Posterior cingulate gyrus (tissue), 11 donors: ENCODE measurements around the gene KCNT2.
"Not testable (repeated sequence)": the region's sequence is repeated elsewhere in the genome, so short reads cannot be mapped to it uniquely, and the experiment has no call there.

Source experiments
- DNase-seq, 10 donors: peaks; one replicate each; pipeline versions ENCODE4 v3.0.0 to v3.0.0-alpha.2; 2020 to 2021; ENCODE audit warnings: mixed read lengths in 3 of 10
- intact Hi-C: fragments of 100-400 bp; cut with DNase I; formaldehyde crosslinking; loops from one replicate; pipeline ENCODE4 v1.15.1; 2023

Gene KCNT2

GRCh38 chr1:196522574-196523345 lies 85.5 kb downstream of the KCNT2 start:
- DNase-seq, intact Hi-C loops: not testable (repeated sequence)

- no peak for DNase-seq
- intact Hi-C loops = no loop called here
Observed at GRCh38 chr1:196517193-196517592, 91.0 kb downstream of the KCNT2 start.

GRCh38 chr1:196516373-196516772 lies 91.9 kb downstream of the KCNT2 start:
- no peak for DNase-seq
- intact Hi-C loops = no loop called here

DNA sequence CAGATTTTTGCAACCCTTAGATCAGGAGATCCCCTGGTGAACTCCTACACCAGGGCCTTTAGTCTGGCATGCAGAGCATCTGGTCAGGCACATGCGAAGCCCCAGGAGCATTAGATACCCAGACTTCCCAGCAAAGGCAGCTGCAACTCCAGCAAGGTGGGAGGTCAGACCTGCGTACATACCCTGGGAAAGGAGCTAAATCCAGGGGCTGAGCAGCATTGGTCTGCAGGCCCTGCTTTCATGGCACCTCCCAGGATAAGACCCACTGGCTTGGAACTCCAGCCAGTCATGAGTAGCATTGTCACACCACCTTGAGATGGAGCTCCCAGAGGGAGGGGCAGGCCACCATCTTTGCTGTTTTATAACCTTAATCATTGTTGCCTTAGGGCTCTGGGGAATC lies 92.3 kb downstream of the KCNT2 start:
- intact Hi-C loops = no loop called here
- no peak for DNase-seq

DNA sequence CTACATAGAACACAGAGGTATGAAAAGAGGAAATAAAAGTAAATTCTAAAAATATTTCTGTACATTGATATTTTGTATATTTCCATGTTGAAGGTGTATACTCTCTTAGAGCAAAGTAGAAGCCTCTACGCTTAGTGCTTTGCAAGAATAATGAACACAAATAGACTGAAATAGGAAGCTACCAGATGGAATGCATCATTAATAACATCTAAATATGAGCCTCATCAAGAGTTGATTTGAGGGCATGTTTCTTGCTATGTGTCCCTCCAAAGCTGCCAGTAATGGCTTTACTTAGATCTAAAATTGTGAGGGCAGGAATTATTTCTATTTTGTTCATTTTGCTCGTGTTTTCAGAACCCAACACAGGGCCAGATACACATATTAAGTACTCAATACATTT lies 94.4 kb downstream of the KCNT2 start:
- DNase-seq = no peak
- intact Hi-C loops = no loop called here

DNA sequence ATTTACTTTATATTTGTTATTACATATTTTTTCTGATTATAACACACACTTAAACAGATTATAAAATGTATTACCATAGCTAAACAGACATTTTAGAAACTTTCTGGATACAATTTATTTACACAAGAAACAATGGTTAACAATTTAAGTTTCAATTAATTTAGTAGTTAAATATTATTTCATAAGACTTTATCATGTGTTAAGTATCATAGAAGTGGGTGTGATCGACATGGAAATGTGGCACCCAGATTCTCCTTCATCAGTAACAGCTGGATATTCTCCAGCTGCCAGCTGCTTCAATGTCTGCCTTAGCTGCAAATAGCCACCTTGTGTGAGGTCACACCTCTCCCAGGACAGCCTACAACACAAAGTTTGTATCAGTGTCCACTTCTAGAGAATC lies 97.8 kb downstream of the KCNT2 start:
- no peak for DNase-seq
- intact Hi-C loops = no loop called here

DNA sequence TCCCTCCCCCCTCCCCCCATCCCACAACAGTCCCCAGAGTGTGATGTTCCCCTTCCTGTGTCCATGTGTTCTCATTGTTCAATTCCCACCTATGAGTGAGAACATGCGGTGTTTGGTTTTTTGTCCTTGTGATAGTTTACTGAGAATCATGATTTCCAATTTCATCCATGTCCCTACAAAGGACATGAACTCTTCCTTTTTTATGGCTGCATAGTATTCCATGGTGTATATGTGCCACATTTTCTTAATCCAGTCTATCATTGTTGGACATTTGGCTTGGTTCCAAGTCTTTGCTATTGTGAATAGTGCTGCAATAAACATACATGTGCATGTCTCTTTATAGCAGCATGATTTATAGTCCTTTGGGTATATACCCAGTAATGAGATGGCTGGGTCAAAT lies 104.0 kb downstream of the KCNT2 start:
- DNase-seq, intact Hi-C loops: not testable (repeated sequence)

GRCh38 chr1:196502437-196502836 lies 105.8 kb downstream of the KCNT2 start:
- no peak for DNase-seq
- intact Hi-C loops = no loop called here

- peak in 1 of 10 donors; percentile 53 for DNase-seq
- intact Hi-C loops = no loop called here
Observed at GRCh38 chr1:196501760-196502428, 106.3 kb downstream of the KCNT2 start.

DNA sequence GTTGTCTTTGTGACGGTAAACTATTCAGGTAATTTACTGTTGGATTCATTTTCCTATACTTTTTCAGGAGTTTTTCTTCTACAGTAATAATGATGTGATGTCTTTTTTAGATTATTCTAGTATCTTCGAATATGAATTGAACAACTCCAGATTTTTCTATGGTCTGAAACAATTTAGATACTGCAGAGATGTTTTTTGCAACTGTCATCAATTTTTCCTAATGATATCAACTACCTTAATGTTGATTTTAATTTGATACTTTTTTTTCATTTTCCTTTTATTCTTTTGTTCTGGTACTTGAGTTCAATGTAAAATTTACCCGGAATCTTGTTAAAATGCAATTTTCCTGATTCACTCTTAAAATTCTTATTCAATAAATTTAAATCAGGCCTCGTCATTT lies 110.4 kb downstream of the KCNT2 start:
- intact Hi-C loops = no loop called here
- no peak for DNase-seq

DNA sequence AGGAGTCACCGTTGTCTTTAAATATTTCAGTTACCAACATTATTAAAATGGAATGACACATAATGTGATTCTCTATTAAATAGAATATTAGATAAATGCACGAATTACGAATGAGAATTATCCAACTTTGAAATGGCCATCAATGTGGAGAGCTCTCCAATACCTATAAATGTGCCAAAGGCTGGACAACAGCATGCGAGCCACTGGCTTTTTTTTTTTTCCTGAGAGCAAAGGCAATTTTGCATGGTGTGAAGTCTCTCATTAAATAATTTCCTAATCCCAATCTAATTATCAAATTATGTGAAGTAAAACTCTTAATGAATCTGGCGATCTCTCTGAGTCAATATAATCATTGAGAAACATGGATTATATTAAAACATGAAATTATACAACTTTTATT lies 113.5 kb downstream of the KCNT2 start:
- intact Hi-C loops = no loop called here
- no peak for DNase-seq

- intact Hi-C loops = no loop called here
- DNase-seq = no peak
Observed at GRCh38 chr1:196493881-196494280, 114.4 kb downstream of the KCNT2 start.

- intact Hi-C loops = no loop called here
- DNase-seq = no peak
Observed at GRCh38 chr1:196488579-196488978, 119.7 kb downstream of the KCNT2 start.

DNA sequence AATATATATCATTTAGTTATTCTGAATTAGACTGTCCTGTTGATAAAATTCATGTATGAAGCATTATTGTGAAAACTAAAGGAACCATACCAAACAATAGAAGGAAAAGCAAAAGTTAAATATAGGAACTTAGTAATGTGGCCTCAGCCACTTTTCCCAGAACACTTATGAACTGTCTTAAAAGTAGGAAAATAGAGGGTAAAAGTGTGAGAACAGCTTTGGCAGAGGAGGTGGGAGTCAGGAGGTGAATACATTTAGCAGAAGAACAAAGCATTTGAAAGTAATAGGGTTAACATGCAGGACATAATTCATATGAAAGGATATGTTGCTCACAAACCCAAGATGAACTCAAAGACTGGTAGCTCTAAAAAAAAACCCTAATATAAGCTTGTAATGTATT lies 121.9 kb downstream of the KCNT2 start:
- intact Hi-C loops = no loop called here
- no peak for DNase-seq

DNA sequence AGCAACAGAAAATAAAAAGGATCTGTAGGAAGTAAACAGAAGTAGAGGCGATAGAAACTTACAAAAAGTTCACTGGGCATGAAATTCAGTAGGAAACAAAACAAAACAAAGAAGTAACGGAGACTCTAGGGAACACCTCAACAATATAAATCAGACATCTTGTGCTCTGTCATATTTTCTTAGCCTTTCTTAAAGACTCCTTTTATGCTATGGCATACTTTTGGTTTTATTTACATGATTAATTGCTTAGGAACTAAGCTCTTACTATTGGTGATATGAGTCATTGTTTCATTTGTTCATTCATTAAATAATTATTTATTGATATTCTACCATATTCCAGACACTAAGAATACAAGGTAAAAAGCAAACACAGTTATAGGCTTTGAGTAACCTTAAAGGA lies 126.6 kb downstream of the KCNT2 start:
- DNase-seq = no peak
- intact Hi-C loops = no loop called here

- intact Hi-C loops = no loop called here
- DNase-seq = peak in 1 of 10 donors; percentile 30
Observed at GRCh38 chr1:196477262-196477661, 131.0 kb downstream of the KCNT2 start.

DNA sequence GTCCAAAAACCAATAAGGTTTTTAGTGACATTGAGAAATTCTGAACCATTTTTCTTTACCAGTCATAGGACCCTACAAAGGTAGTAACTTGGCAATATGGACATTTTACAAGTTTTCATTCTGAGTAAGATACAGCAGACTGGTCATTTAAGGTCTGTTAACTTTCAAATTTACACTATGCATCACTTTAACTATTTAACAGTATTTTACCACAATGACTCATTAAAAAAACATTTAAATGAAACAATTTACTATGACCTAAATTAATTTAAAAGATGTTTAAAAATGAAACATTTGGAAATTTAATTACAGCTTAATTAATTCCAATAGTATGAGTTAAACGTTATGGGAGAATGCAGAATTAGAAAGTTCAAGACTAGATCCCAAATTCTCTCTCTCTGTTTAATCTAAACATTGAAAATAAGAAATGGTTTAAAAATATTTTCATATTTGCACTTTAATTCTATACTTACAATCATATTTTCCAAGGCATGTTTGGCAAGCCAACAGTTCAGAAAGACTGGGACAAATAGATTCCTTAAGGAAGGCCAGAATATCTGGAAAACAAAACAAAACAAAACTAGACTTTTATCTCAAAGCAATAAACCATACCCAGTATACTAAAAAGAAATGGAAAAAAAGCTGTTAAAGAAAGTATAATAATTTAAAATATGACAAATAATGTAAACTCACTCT lies 140.9 kb downstream of the KCNT2 start:
- no peak for DNase-seq
- intact Hi-C loops = no loop called here

GRCh38 chr1:196466654-196467053 lies 141.6 kb downstream of the KCNT2 start:
- DNase-seq = no peak
- intact Hi-C loops = no loop called here

DNA sequence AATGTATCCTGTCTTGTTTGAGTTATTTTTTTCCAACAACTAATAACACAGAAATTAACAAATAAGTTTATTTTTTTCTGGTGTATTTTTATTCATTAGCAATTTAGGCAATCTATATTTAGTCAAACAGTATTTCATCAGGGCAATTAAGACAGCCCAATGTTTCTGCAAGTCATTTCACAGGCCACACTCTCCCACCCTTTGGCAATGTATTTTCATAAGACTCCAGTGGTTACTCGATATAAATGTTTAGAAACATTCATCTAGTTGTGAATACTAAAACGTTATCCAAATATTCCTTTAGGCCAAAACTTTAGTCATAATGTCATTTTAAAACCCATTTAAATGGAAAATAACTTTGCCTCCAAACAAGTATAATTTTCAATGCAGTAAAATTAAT lies 142.1 kb downstream of the KCNT2 start:
- intact Hi-C loops = no loop called here
- DNase-seq = no peak

GRCh38 chr1:196464480-196464941 lies 143.7 kb downstream of the KCNT2 start:
- intact Hi-C loops = no loop called here
- DNase-seq = no peak

DNA sequence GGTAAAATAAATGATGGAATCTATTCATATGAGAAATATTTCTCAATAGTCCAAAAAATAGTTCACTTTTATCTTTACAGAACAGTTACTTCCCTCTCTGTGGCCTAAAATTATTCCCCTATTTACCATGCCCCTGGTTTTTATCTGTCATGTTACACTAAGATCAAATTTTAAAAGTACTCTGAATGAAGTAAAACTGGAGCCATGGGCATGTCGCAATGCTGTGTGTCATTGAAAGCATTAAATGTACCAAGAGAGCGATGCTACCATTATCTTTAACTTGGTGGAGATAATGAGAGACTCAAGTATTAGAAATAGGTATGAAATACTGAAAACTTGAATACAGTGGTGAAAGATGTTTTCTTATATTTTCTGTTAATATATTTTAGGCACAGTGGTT lies 146.2 kb downstream of the KCNT2 start:
- intact Hi-C loops = no loop called here
- DNase-seq = no peak

GRCh38 chr1:196461521-196461920 lies 146.7 kb downstream of the KCNT2 start:
- intact Hi-C loops = no loop called here
- DNase-seq = no peak
